Activated CD8-positive, alpha-beta T cell treated with anti-CD3 and anti-CD28 coated beads for 36 hours (primary cell): Measurements from ENCODE around the gene C10orf67. TPM values are rescaled to one million over a fixed set of nuclear protein-coding genes. Genes with fewer than 3 reads are reported as not detected.

Experiments used
- ATAC-seq: fragments of 200-7000 bp; cut with Tn5 transposase; one replicate; pipeline ENCODE4 v1.10.0; 2021; ENCODE audit warnings: mild to moderate bottlenecking, moderate library complexity
- CTCF ChIA-PET: fragments of 350-600 bp; sonication (Branson Sonifier 250); formaldehyde crosslinking; loops from one replicate; lab custom pipeline; 2021; ENCODE audit warnings: antibody characterized with exemption; lab: Charles Lee
- POLR2A ChIA-PET: fragments of 350-600 bp; sonication (Branson Sonifier 250); formaldehyde crosslinking; loops from one replicate; lab custom pipeline; 2021; ENCODE audit warnings: antibody characterized with exemption; lab: Charles Lee
- DNase-seq: peaks from one replicate; pipeline ENCODE4 v3.0.0-alpha.2; 2020
- H3K27ac Mint-ChIP-seq: one replicate; pipeline ENCODE4 v1.8.0; 2021; ENCODE audit warnings: mild to moderate bottlenecking, mixed read lengths
- H3K27me3 Mint-ChIP-seq: one replicate; pipeline ENCODE4 v1.8.0; 2021; ENCODE audit warnings: mixed read lengths
- H3K36me3 Mint-ChIP-seq: one replicate; pipeline ENCODE4 v1.8.0; 2021; ENCODE audit warnings: low read depth, mixed read lengths
- H3K4me1 Mint-ChIP-seq: one replicate; pipeline ENCODE4 v1.8.0; 2021; ENCODE audit warnings: low read depth, mixed read lengths
- H3K4me3 Mint-ChIP-seq: one replicate; pipeline ENCODE4 v1.8.0; 2021; ENCODE audit warnings: mild to moderate bottlenecking, moderate library complexity, mixed read lengths
- H3K9me3 Mint-ChIP-seq: one replicate; pipeline ENCODE4 v1.8.0; 2021; ENCODE audit warnings: mixed read lengths
- CTCF ChIP-seq: fragments of 200-600 bp; IDR thresholded peaks from one replicate; pipeline ENCODE4 v1.8.0; 2022; ENCODE audit warnings: antibody characterized with exemption, mild to moderate bottlenecking
- intact Hi-C: fragments of 100-400 bp; cut with micrococcal nuclease; formaldehyde crosslinking; loops from one replicate; pipeline ENCODE4 v1.10.0; 2022
- total RNA-seq, 2 experiments: library from RNA; stranded (reverse); gene quantifications; one replicate each; pipeline ENCODE4 v1.2.3, GENCODE V29; 2021

The C10orf67 gene
- total RNA-seq, 2 experiments from 2014 or later: 0.25 to 0.32 TPM

DNA sequence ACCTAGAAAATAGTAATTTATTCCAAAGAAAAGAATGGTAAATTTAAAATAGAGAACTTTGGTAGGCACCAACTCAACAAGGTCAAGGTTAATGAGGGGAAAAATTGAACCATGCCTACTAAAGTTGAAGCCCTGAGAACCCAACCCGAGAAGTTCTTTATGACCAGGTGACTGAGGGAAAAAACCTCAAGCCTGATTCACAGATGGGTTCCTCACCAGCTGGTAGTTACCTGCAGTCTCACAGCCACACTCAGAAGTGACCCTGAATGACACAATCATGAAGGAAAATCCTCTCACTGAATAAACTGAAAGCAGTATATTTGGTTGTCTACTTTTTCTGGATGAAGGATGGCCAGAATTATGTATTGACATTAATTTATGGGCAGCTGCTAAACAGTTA lies 7.0 kb downstream of the C10orf67 start:
- no peak for TF ChIP-seq CTCF
- POLR2A ChIA-PET: interaction anchor here (0.8 kb wide), 1 partner anchor 26 kb away, joined by 3 read pairs; no protein-coding TSS in a partner anchor
- Mint-ChIP-seq H3K4me1 (peaks cover 47% of the 10 kb centered on the region), H3K9me3 (peaks cover 1% of the 10 kb centered on the region), H3K4me3 (no peak overlapping the region), H3K36me3 (no peaks in the 10 kb centered on the region), H3K27me3 (no peaks in the 10 kb centered on the region), H3K27ac (no peak overlapping the region)
- CTCF ChIA-PET: no interaction called here
- DNase-seq: peak; percentile 28
- peak; percentile 45 for ATAC-seq
- intact Hi-C loops: no loop called here

DNA sequence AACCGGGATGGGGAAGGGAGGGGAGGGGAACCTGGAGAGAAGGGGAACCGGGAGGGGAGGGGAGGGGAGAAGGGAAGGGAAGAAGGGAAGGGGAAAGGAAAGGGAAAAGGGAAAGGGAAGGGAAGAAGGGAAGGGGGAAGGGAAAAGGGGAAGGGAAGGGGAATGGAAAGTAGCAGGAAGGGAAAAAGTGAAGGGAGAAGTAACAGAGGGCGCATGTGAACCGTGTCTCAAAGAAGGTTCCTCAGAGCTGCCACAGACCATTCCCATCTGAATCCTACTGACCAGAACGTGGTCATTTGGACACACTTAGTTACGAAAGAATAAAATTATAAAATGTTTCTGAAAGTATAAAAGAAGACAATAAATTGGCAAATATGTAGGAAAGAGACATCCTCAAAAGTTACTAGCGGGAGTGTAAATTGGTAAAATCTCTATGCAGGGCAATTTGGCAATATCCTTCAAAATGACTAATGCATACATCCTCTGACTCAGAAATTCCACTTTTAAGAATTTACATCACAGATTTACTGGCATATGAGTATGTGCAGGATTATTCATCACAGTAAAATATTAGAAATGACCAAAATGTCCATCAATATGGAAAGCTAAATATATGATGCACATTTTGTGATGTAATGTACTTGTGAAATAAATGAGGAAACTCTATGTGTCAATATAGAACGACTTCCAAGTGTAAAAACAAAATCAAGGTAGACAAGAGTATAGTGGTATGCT lies 12.9 kb downstream of the C10orf67 start:
- CTCF ChIA-PET: no interaction called here
- DNase-seq (no peak), ATAC-seq (peak; percentile 40)
- Mint-ChIP-seq H3K36me3 (no peaks in the 10 kb centered on the region), H3K27me3 (peaks cover 2% of the 10 kb centered on the region), H3K4me3 (no peak overlapping the region), H3K4me1 (peaks cover 23% of the 10 kb centered on the region), H3K9me3 (no peaks in the 10 kb centered on the region), H3K27ac (no peak overlapping the region)
- TF ChIP-seq CTCF: no peak
- POLR2A ChIA-PET: interaction anchor here (0.6 kb wide), 2 partner anchors 9 to 93 kb away, joined by 3 to 4 read pairs; no protein-coding TSS in a partner anchor
- intact Hi-C loops: no loop called here

DNA sequence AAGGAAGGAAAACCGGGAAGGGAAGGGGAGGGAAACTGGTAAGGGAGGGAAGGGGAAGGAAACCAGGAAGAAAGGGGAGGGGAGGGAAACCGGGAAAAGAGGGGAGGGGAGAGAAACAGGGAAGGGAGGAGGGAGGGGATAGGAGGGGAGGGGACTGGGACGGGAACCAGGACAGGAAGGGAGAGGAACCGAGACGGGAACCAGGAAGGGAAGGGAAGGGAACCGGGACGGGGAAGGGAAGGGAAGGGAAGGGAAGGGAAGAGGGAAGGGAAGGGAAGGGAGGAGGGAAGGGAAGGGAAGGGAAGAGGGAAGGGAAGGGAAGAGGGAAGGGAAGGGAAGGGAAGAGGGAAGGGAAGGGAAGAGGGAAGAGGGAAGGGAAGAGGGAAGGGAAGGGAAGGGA lies 13.6 kb downstream of the C10orf67 start:
- ATAC-seq: no peak
- TF ChIP-seq CTCF: no peak
- CTCF ChIA-PET: interaction anchor here (1.3 kb wide), 1 partner anchor 16 kb away, joined by 3 read pairs; no protein-coding TSS in a partner anchor
- H3K4me1 Mint-ChIP-seq: peaks cover 22% of the 10 kb centered on the region
- no peak overlapping the region for H3K4me3 Mint-ChIP-seq
- H3K27ac Mint-ChIP-seq: no peak overlapping the region
- no peaks in the 10 kb centered on the region for H3K9me3 Mint-ChIP-seq
- H3K36me3 Mint-ChIP-seq: no peaks in the 10 kb centered on the region
- intact Hi-C loops: no loop called here
- H3K27me3 Mint-ChIP-seq: peaks cover 2% of the 10 kb centered on the region
- POLR2A ChIA-PET: no interaction called here
- DNase-seq: no peak

DNA sequence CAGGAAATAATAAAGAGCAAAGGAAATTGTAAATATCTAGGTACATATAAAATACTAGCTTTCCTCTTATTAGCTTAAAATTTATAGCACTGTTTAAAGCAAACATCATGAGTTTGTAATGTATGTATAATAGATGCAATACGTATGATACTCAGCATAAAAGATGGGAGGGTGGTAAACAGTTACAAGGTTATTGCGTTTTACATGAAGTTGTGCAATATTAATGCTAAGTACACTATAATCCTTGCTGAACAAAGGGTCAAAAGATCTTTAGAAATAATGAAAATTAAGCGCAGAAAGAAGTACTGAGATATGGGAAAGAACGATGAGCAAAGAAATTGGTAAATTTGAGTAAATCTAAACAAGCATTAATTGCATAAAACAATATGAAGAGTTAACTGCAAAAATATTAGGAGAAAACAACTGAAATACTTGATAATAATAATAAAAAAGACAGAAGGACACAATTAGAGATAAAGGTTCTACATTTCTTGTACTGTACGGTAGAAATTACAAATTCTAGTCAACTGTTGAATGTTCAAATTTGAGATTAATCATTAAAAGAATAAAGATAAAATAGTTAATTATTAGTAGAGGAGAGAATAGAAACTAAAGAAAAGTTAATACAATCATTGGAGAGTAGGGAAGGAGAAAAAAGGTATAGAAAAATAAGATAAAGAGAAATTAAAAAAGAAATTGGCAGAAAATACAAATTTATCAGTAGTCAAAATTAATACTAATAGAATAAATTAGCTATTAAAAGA lies 17.9 kb downstream of the C10orf67 start:
- Mint-ChIP-seq H3K36me3 (no peaks in the 10 kb centered on the region), H3K27ac (no peak overlapping the region), H3K4me3 (no peak overlapping the region), H3K9me3 (no peaks in the 10 kb centered on the region), H3K27me3 (peaks cover 16% of the 10 kb centered on the region), H3K4me1 (peaks cover 4% of the 10 kb centered on the region)
- ChIA-PET CTCF (interaction anchor here (1.4 to 1.5 kb wide), 2 partner anchors 12 to 111 kb away, joined by 4 to 9 read pairs; no protein-coding TSS in a partner anchor), POLR2A (no interaction called here)
- no peak for TF ChIP-seq CTCF
- intact Hi-C loops: no loop called here
- no peak for DNase-seq
- no peak for ATAC-seq
